Stimulated activated CD8-positive, alpha-beta memory T cell treated with anti-CD3 and anti-CD28 coated beads, Interleukin-15, amount 100 ng/mL, for 48 hours (primary cell): ENCODE data around the gene ZW10.
"Not testable (repeated sequence)": the region's sequence is repeated elsewhere in the genome, so short reads cannot be mapped to it uniquely, and the experiment has no call there.

Experiments
- DNase-seq, 2 donors: peaks; one replicate each; pipeline ENCODE4 v3.0.0-alpha.2; 2020; ENCODE audit warnings: low read depth in 2 of 2

The ZW10 gene, protein sequence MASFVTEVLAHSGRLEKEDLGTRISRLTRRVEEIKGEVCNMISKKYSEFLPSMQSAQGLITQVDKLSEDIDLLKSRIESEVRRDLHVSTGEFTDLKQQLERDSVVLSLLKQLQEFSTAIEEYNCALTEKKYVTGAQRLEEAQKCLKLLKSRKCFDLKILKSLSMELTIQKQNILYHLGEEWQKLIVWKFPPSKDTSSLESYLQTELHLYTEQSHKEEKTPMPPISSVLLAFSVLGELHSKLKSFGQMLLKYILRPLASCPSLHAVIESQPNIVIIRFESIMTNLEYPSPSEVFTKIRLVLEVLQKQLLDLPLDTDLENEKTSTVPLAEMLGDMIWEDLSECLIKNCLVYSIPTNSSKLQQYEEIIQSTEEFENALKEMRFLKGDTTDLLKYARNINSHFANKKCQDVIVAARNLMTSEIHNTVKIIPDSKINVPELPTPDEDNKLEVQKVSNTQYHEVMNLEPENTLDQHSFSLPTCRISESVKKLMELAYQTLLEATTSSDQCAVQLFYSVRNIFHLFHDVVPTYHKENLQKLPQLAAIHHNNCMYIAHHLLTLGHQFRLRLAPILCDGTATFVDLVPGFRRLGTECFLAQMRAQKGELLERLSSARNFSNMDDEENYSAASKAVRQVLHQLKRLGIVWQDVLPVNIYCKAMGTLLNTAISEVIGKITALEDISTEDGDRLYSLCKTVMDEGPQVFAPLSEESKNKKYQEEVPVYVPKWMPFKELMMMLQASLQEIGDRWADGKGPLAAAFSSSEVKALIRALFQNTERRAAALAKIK

DNA sequence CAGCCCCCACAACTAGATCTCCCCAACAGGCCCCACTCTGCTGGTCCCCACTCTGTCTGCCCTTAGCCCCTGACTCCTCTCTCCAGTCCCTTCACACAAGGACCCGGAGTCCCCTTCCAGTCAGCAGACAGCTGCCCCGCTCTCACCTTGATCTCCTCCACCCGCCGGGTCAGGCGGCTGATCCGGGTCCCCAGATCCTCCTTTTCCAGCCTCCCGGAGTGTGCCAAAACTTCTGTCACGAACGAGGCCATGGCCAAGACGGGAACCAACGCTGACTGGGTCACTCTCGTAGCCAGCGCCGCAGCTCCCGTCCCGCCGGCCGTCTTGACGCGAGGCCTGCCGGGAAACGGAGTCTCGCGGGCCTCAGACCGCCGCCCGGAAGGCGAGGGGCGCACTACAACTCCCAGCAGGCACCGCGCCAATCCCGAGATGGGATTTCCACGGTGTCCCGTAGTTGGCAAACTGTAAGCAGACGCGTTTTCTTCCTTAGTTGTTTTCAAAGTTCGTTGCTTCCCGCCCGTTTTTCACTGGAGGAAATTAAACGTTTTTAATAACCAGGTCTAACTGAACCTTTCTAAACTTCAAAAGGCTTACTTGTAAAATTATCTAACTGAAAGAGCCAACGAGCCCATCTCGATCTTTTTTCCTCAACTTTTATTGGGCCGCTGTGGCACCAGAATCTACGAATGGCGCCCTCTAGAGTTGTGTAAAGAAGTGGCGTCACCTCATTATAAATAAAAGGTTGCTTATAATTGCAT, at the start of gene ZW10:
TSS of gene ZW10 (minus strand) at position 277 of the 758 bp plus-strand sequence. CDS start at position 251, 26 bp downstream.
- peak; percentile 89 to 90 for DNase-seq

DNA sequence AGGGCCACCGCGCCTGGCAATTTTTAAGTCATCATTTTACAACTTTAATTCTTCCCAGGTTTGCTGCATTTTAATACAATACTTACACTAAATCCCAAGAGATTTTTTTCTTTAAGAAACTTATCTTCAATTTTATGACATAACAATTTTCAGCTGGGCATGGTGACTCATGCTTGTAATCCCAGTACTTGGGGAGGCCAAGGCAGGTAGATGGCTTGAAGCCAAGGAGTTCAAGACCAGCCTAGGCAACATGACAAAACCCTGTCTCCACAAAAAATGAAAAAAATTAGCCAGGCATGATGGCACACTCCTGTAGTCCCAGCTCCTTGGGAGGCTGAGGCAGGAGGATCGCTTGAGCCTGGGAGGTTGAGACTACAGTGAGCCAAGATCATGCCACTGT, 44.9 kb upstream of the ZW10 start:
- no peak for DNase-seq

DNA sequence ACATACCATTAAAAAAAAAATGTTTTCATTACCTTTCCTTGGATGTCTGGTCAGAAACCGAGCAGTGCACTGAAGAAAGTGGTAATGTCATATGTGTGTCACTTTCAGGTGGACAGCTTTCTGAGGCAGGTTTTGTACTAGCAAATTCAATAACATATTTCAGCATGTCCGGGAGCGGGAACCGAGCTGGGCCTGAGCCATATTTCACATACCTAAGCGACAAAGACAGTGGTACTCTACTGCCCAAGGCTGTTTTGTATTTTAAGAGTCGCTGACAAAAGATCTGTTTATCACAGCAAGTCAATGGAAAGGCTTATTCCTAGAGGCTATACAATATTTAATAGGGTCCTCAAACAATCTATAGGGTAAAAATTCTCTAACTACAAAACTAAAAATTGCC, 44.1 kb upstream of the ZW10 start:
- no peak for DNase-seq

DNA sequence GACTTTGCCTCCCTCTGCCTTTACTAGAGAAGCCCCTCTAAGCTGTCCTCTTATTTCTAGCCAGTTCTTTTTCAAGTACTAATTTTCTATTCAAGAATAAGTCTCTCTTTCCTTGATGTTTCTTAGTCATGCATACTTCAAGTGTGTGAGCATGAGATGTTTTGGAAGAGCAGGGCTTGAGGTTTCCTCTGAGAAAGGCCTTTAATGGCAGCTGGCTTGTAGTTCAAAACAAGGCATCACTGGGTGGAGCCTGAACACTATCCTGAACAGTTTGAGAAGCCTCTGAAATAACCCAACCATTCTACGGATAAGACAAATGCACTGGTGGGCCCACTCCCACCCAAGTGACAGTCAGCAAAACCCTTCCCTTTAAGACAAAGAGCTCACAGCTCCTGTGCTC, 43.7 kb upstream of the ZW10 start:
- DNase-seq = no peak

DNA sequence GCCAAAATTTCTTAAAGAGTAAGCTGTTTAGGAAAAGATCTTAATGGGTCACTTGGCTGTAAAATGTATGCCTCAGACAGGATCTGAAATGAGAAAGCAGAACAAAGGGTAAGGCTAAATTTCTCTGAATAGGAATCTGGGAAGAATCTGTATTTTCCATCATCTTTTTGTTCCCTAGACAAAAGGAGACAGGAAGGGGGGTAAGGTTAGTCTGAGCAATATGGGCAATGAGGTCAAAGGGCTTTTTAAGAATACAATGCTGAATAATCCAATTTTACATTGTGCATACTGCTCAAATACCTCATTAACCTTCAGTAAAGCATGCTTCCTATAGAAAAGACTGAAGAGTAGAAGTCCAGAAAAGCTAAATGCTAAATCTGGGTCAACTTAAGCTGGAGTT, 40.7 kb upstream of the ZW10 start:
- DNase-seq = no peak

DNA sequence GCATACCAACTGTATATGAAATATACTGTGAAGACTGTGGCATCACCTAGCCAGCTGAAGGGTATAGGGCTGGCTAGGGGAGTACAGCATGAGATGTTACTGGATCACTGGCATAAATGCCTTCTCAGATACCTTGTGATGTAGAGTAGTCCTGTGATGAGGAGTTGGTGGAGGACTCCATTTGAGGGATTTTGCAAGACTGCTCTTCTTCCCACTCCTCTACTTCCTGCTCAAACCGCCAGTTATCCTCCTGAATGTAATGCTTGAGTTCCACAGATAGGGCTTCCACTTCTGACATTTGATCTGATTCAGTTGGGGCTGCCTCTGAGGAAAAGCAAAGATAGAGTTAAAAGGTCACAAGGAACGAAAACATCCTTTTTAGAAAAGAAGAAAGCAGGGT, 35.4 kb upstream of the ZW10 start:
- no peak for DNase-seq

DNA sequence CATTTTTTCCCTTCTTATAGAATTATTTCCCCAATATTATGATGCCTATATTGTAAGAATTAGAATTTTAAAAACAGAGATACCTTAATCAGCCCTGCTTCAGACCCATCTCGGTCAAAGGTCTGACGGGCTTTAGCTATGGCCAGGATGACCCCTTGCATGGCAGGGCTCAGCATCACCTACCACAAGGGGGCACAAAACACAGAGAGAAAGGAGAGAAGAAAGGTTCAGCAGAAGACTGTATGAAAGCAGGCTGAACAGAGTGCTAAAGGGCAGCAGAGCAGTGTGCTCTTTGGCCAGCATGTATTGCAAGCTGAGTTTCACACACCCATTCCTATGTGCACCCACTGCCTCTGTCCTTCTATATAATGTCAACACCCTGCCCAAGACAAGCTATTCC, 32.9 kb upstream of the ZW10 start:
- no peak for DNase-seq

DNA sequence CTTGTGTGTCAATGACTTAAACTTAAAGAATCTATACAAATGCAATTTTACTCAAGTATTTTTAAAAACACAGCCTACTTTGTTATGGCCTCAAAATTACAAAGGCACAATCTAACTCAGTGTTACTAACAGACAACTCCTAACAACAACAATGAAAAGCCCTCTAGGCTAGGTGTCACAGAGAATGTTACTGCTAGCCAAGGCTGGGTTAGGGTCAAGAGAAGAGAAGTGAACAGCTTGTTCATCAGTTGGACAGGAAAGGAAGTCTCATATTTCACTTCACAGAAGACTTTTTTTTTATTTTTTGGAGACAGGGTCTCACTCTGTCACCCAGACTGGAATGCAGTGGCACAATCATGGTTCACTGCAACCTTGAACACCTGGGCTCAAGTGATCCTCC, 32.1 kb upstream of the ZW10 start:
- no peak for DNase-seq

DNA sequence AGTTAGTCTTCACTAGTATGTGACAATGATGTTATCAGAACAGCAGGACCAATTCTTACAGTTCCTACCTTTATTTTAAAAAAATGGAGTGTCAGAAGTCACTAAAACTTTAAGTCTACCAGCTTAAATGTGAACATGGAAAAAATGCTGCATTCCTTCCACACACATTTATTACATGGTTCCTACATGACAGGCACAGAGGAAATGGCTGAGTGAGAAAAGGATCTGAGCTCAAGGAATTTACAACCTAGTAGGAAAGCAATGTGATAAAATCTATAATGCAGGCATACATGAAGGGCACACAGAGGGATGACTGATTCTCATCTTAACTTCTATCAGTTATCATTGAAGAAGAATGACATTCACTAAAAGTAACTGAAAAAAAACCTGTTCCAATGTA, 29.1 kb upstream of the ZW10 start:
- DNase-seq = no peak

DNA sequence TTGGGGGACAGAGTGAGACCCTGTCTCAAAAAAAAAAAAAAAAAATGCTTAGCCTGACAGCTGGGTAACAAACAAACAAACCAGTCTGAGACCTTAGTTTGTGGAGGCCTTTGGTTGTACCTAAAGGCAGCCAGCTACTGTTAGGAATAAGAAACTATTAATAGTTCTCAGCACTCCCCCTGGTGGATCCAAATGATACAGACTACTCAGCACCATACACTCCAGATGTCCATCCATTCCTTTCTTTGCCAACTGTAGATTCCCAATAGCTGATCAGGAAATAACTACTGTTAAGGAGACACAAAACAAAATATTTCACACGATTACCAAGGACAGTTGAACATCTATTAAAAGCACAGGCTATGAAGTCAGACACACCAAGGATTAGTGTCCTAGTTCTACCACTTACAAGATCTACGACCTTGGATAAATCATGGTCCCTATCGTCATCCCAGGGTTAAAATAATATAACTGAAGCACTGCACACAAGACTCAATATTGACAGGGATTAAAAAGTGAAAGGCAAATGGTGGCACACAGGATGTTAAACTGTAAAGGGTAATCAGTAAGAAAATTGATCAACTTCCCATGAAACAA, 23.3 kb upstream of the ZW10 start:
- no peak for DNase-seq

DNA sequence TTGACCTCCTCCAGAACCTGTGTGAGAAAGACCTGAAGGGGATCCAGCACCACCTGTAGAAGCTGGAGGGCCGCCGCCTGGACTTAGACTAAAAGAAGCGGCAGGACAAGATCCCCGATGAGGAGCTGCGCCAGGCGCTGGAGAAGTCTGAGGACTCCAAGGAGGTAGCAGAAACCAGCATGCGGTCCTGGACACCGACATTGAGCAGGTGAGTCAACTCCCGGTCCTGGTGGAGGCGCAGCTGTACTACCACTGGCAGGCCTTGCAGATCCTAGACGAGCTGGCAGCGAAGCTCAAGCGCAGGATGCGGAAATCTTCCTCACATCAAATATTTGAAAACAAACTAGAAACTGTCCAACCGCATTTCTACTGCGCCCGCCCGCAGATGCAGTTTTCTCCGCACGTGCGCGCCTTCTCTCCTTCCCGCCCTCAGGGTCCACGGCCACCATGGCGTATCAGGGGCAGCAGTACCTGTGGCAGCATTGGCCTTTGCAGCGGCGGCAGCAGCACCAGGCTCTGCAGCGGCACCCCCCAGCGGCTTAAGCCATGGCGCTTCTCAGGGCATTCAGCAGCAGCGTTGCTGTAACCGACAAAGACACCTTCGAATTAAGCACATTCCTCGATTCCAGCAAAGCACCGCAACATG, 16.3 kb upstream of the ZW10 start:
- DNase-seq = no peak

DNA sequence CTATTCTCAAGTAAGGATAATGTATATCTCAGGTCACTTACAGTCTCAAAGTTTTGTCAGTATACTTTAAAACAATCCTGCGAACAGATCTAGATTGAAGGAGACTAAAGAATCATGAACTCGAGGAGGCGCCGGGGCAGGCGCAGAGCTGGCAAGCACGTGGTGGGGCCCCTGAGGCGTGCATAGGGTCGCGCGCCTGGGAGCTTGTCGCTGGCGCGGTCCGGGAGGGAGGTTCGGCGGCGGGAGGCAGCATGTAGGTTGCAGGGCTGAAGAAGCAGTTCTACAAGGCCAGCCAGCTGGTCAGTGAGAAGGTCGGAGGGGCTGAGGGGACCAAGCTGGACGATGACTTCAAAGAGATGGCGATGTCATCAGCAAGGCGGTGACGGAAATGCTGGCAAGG, 15.5 kb upstream of the ZW10 start:
- DNase-seq = not testable (repeated sequence)

DNA sequence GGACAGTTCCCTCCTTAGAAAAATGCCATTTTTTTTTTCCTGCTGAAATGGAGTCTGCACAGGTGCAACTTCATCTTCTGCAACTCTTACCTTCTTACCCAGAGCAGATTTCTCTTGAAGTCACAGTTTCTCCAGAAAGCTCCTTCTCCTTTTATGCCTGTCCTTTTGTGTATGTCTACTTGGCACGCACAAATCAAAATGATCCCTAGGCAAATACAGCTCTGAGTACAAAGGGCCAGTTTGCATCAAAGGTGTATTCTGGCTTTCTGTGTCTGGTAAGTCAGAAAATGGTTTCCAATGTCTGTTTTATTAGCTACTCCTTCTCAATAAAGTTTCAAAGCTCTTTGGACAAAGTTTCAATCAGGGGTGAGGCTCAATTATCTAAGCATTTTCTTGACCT, 8.6 kb upstream of the ZW10 start:
- no peak for DNase-seq

DNA sequence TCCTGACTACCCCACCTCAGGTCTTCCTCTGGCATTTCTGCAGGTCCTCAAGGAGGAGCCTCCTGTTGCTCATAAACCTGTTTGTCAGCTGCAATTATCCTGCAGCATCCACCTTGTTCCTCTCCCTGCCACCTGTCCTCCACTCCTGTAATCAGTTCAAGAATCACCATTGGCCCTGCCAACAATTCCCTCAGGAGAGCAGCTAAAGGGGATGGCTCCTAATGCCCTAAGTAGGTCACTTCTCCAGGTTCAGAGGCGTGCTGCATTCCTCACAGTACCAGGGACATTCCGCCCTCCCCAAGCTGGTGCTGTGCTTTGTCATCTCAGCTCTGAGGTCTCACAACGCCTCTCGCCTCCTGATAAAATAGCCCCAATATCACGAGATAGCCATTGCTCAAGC, 8.2 kb upstream of the ZW10 start:
- DNase-seq = no peak

DNA sequence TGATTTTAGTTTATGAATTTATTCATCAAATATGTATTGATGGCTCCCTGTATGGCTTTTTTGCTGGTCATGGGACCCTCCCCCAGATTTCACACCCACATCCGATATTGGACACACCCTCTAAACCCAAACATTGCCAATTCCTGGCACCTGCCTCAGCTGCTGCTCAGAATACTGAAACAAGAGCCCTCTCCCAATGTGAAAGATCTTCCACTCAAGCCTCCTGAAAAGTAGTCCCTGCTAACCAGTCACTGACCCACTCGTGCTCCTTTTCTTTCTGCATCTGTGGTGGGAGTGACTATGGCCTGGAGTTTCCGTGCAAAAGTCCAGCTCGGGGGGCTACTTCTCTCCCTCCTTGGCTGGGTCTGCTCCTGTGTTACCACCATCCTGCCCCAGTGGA, 6.0 kb upstream of the ZW10 start, which contains the start of gene CLDN25:
TSS of gene CLDN25 (plus strand) at position 301 of the 400 bp plus-strand sequence. CDS start at position 301, 0 bp downstream.
- DNase-seq = no peak

DNA sequence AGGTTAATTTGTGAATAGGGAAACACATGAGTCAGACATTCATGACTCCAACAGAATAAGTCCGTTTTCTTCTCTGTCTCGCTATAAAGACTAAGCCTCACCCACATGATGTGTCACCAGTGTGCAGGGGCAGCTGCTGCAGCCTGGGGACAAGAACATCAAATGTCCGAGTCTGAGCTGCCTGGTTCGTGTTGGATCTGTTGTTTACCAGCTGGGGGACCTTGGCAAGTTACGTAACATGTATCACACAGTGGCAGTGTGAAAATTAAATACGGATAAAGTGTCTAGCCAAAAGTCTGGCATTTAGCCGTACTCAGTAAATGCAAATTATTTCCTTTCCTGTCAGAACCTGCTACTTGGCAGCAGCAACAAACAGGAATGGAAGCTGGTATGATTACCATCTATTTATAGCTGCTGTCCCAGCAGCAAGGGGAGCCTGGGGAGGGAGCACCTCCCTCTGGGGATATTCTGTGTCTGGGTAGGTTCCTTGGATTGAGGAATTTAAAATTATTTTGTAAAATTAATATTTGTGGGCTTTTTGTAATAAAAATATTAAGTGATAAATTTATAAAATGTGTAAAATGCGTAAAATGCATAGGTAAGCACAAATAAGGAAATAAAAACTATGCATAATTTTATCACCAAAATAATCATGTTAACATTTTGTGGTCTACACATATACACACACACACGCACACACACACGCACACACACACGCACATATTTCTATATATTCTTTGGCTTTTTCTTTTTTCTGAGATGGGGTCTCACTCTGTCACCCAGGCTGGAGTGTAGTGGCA, 4.8 kb upstream of the ZW10 start:
- DNase-seq = no peak

DNA sequence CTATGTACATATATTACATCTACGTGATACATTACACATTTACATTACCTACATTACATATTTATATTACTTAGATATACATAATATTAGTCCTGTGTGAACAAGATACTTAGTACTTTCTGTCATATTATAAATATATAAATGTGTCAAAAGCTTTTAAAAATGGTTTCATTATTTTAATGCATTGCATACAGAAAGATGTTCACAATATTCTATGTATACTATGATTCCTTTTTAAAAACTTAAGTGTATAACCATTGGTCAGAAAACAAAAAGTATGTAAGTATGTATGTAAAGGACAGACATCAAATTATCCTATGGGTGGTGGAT, 647 bp upstream of the ZW10 start:
- DNase-seq = no peak

DNA sequence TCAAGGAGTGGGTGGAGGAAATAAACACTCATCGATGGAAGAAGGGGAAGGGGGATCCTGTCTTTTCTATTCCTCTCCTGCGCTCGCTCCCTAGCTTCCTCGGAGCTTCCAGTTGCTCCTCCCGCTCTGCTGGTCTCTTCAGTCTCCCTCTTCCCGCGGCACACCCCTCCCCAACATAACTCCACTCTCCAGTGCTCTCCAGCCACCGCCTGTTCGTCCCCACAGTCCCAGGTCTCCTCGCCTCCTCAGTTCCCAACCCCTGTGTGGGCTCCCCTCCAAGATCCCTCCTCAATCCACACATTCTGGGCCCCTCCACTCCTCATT, 438 bp downstream of the ZW10 start:
- no peak for DNase-seq

DNA sequence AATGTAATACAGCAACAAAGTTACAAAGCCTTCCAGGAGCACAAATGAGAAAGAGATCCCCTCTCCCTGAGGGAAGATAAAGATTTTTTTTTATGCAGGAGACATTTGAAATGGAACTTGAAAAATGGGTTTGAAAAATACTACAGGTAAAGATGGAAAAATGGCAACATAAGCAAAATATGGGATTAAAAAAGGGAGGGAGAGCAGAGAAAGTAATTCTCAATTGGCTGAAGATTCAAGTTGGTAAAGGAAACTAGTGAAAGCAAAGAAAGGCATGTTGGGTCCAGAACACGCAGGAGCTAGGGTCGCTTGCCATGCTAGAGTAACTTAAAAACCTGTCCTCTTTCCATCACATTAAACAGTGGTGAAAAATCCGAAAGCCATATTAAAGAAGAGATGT, 1.5 kb downstream of the ZW10 start:
- no peak for DNase-seq

DNA sequence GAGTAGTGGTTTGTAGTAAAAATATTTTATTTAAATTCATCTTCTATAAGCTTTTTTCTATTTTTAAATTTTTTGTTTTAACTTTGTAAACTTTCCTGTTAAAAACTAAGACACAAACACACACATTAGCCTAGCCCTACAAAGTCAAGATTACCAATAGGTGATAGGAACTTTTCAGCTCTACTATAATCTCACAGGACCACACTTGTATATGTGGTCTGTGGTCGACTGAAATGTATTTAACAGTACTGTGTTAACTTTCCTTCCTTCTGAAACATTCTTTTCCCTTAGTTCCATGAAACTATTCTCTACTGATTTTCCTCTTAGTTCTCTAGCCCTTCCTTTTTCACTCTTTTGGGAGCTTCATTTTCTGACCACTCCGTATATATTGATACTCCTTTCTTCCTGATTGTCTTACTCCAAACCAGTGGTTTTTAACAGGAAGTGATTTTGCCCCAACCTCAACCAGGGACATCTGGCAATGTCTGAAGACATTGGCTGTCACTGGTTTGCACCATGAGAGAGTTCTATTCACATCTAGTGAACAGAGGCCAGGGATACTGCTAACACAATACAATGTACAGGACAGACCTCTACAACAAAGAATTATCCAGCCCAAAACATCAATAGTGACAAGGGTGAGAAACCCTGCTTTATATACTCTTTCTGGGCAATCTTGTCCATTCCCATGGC, 8.8 kb downstream of the ZW10 start:
- no peak for DNase-seq
